ENCODE measurements around the gene JADE2.

JADE2 gene

GRCh38 chr5:134510970-134511795, 14.3 kb upstream of the JADE2 start (continued):
- no peak for TF ChIP-seq ZNF426 (tag by site-specific recombination; IDR thresholded peaks at IDR 0.05)
- TF ChIP-seq ZBTB10 (tag by site-specific recombination; IDR thresholded peaks at IDR 0.05): peak; percentile 81
- TF ChIP-seq KLF8 (tag by site-specific recombination; IDR thresholded peaks at IDR 0.05): peak; percentile 75
- TF ChIP-seq ZNF513 (tag by site-specific recombination; IDR thresholded peaks at IDR 0.05): no peak
- no peak for TF ChIP-seq ZNF140 (tag by site-specific recombination; IDR thresholded peaks at IDR 0.05)
- no peak for TF ChIP-seq ZNF19 (tag by site-specific recombination; IDR thresholded peaks at IDR 0.05; ENCODE audit: low read depth)
- 0 out of 2 replicates have a peak, but pooled peaks have one; percentile 71 for TF ChIP-seq ZNF473 (tag by site-specific recombination; IDR thresholded peaks at IDR 0.05)
- TF ChIP-seq SP7 (tag by site-specific recombination; IDR thresholded peaks at IDR 0.05): peak; percentile 79

GRCh38 chr5:134511796-134512660, 13.4 kb upstream of the JADE2 start:
- ChIA-PET CTCF (interaction anchor here (0.5 to 2.0 kb wide), 14 partner anchors 8 to 101 kb away, joined by 3 to 15 read pairs (median 3); partner anchors contain the start of gene CDKN2AIPNL), POLR2A (interaction anchor here (0.5 to 3.4 kb wide), 9 partner anchors 8 to 145 kb away, joined by 3 to 23 read pairs (median 8); partner anchors contain the start of genes CDKN2AIPNL and JADE2)
- H3K4me3 ChIP-seq (ENCODE audit: low read depth, low read length): no peak overlapping the region
- H3K27ac ChIP-seq (ENCODE audit: extremely low read depth, low read depth, low read length): no peak overlapping the region
- H3K9me3 ChIP-seq (ENCODE audit: control insufficient read depth, insufficient read depth, low read depth, low read length): no peaks in the 10 kb centered on the region
- no peaks in the 10 kb centered on the region for H3K36me3 ChIP-seq (ENCODE audit: control insufficient read depth in 2 of 2, insufficient read depth in 1 of 2, low read length in 2 of 2)
- peaks cover 9% of the 10 kb centered on the region; the same call in 1 of the 2 replicates for H3K4me1 ChIP-seq (ENCODE audit: control insufficient read depth, insufficient read depth, low read length)
- TF ChIP-seq GFI1B (tag by site-specific recombination; IDR thresholded peaks at IDR 0.05): no peak
- no peak for TF ChIP-seq ZNF302 (tag by site-specific recombination; IDR thresholded peaks at IDR 0.05; ENCODE audit: low read depth)
- no peak for TF ChIP-seq ZNF2 (tag by site-specific recombination; IDR thresholded peaks at IDR 0.05)
- no peak for TF ChIP-seq MZF1 (tag by site-specific recombination; IDR thresholded peaks at IDR 0.05; ENCODE audit: borderline replicate concordance)
- no peak for TF ChIP-seq ZNF214 (tag by site-specific recombination; IDR thresholded peaks at IDR 0.05; ENCODE audit: borderline replicate concordance)
- TF ChIP-seq ZNF174 (tag by site-specific recombination; IDR thresholded peaks at IDR 0.05): no peak
- no peak for TF ChIP-seq ZNF561 (tag by site-specific recombination; IDR thresholded peaks at IDR 0.05; ENCODE audit: borderline replicate concordance)
- no peak for TF ChIP-seq ZNF654 (tag by site-specific recombination; IDR thresholded peaks at IDR 0.05; ENCODE audit: low read depth)
- no peak for TF ChIP-seq ZNF24 (tag by site-specific recombination; IDR thresholded peaks at IDR 0.05)
- no peak for TF ChIP-seq TRIM28 (IDR thresholded peaks at IDR 0.05; ENCODE audit: borderline replicate concordance, low read length)
- TF ChIP-seq ZNF629 (tag by site-specific recombination; IDR thresholded peaks at IDR 0.05): peak; percentile 24; the same call in 1 of the 2 replicates
- no peak for TF ChIP-seq ZNF175 (tag by site-specific recombination; IDR thresholded peaks at IDR 0.05)
- 0 out of 2 replicates have a peak, but pooled peaks have one; percentile 15 for TF ChIP-seq ZNF335 (tag by site-specific recombination; conservative IDR thresholded peaks at IDR 0.05)
- no peak for TF ChIP-seq ZNF19 (tag by site-specific recombination; IDR thresholded peaks at IDR 0.05; ENCODE audit: low read depth)
- TF ChIP-seq SP7 (tag by site-specific recombination; IDR thresholded peaks at IDR 0.05): peak; percentile 10; the same call in 1 of the 2 replicates
- no peak for TF ChIP-seq ZBTB11 (tag by site-specific recombination; conservative IDR thresholded peaks at IDR 0.05; ENCODE audit: low read depth)
- no peak for TF ChIP-seq WT1 (tag by site-specific recombination; IDR thresholded peaks at IDR 0.05)
- no peak for TF ChIP-seq ZNF398 (tag by site-specific recombination; IDR thresholded peaks at IDR 0.05)
- TF ChIP-seq HOXD13 (CRISPR knock-in tag; IDR thresholded peaks at IDR 0.05; ENCODE audit: borderline replicate concordance): no peak
